Right lobe of liver (tissue), 6 donors: ENCODE data around the gene SFRP5. TPM values are rescaled to one million over a fixed set of nuclear protein-coding genes. Genes with fewer than 3 reads are reported as not detected.

Experiments used
- ATAC-seq, 4 donors: fragments of 200-7000 bp; cut with Tn5 transposase; one replicate each; pipeline ENCODE4 v1.9.1; 2020; ENCODE audit warnings: mild to moderate bottlenecking in 4 of 4, moderate library complexity in 4 of 4
- DNase-seq, 3 donors: peaks; one replicate each; pipeline ENCODE4 v3.0.0-alpha.2; 2020
- H3K27ac ChIP-seq, 3 donors: fragments of 200-600 bp; one replicate each; pipeline ENCODE4 v1.8.0; 2022
- H3K27me3 ChIP-seq, 2 donors: fragments of 200-600 bp; one replicate each; pipeline ENCODE4 v1.8.0; 2022
- H3K36me3 ChIP-seq, 4 donors: fragments of 200-600 bp; sonication (generic) in 1 of 4; one replicate each; pipeline versions ENCODE4 v1.5.1 to v1.8.0; 2017 to 2022; ENCODE audit warnings: control low read depth in 1 of 4
- H3K4me1 ChIP-seq, 4 donors: fragments of 200-600 bp; sonication (generic) in 1 of 4; one replicate each; pipeline versions ENCODE4 v1.5.1 to v1.8.0; 2017 to 2022; ENCODE audit warnings: control low read depth in 1 of 4
- H3K4me3 ChIP-seq, 3 donors: fragments of 200-600 bp; one replicate each; pipeline ENCODE4 v1.8.0; 2022
- H3K9me3 ChIP-seq, 4 donors: fragments of 200-600 bp; sonication (generic) in 1 of 4; one replicate each; pipeline versions ENCODE4 v1.5.1 to v1.8.0; 2017 to 2022; ENCODE audit warnings: control low read depth in 1 of 4
- POLR2A ChIP-seq: fragments of 450-650 bp; IDR thresholded peaks from one replicate; pipeline ENCODE4 v1.6.1; 2017; ENCODE audit warnings: antibody characterized with exemption, mild to moderate bottlenecking
- WGBS: methylation state at CpG from one replicate; pipeline ENCODE4 v1.1.6; 2018; ENCODE audit warnings: low coverage, low lambda C conversion rate; ENCODE audit not compliant: insufficient coverage; ENCODE audit errors: missing lambda C conversion rate; 5-methylcytosine and 5-hydroxymethylcytosine counted together
- intact Hi-C, 2 donors: fragments of 100-400 bp; cut with DNase I; formaldehyde crosslinking; loops; one replicate each; pipeline versions ENCODE4 v1.11.2 to v1.14.1; 2022
- total RNA-seq, 6 experiments: library from RNA; depleted of rRNA in 2 of 6; stranded (reverse); fragments of >200 nt in 2 of 6; fragmentation: NEBNext Ultra II Directional in 3 of 6; extraction: Animal tissue kit (Norgen Biotek cat#: 25700) in 3 of 6; gene quantifications; one replicate each; pipeline versions ENCODE4 v1.1.0 to v1.2.4, GENCODE V29; 2016 to 2023
- TF ChIP-seq, protein P1 (sequence below), 4 donors: fragments of 200-600 bp in 3 of 4; fragments of 450-650 bp in 1 of 4; IDR thresholded peaks; one replicate each; pipeline versions ENCODE4 v1.5.1 to v1.8.0; 2016 to 2022; ENCODE audit warnings: antibody characterized with exemption in 4 of 4, mild to moderate bottlenecking in 2 of 4
- donor health status: DM: no; HTN: yes; CAD: no.
- donor health status: DM: no; HTN: no; CAD: no.
- donor health status: DM: no; HTN: no; CAD: no.
- donor health status: DM: no; HTN: yes; CAD: no.
- donor health status: DM: no; HTN: yes; CAD: no.

The SFRP5 gene
- total RNA-seq, 6 experiments from 2014 or later: 1.6 to 6.6 (median 4.5) TPM

- intact Hi-C loops: no loop called here
- TF ChIP-seq, protein P1, sequence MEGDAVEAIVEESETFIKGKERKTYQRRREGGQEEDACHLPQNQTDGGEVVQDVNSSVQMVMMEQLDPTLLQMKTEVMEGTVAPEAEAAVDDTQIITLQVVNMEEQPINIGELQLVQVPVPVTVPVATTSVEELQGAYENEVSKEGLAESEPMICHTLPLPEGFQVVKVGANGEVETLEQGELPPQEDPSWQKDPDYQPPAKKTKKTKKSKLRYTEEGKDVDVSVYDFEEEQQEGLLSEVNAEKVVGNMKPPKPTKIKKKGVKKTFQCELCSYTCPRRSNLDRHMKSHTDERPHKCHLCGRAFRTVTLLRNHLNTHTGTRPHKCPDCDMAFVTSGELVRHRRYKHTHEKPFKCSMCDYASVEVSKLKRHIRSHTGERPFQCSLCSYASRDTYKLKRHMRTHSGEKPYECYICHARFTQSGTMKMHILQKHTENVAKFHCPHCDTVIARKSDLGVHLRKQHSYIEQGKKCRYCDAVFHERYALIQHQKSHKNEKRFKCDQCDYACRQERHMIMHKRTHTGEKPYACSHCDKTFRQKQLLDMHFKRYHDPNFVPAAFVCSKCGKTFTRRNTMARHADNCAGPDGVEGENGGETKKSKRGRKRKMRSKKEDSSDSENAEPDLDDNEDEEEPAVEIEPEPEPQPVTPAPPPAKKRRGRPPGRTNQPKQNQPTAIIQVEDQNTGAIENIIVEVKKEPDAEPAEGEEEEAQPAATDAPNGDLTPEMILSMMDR (IDR thresholded peaks at IDR 0.05): no peak
- TF ChIP-seq POLR2A: no peak
- ATAC-seq (peak; percentile 40 to 54 (median 51)), DNase-seq (no peak)
- Histone ChIP-seq H3K27me3 (no peaks in the 10 kb centered on the region), H3K27ac (no peak overlapping the region), H3K4me3 (no peak overlapping the region), H3K9me3 (no peaks in the 10 kb centered on the region), H3K4me1 (peaks cover 0 to 5% (median 0%) of the 10 kb centered on the region in 4 donors), H3K36me3 (no peaks in the 10 kb centered on the region)
- 42% methylated on average over 5 of the region's 10 CpGs for WGBS
Measured at GRCh38 chr10:97774811-97775294, 3.1 kb upstream of the SFRP5 start.

- no peak for ATAC-seq
- Histone ChIP-seq H3K27ac (no peak overlapping the region), H3K4me3 (no peak overlapping the region), H3K36me3 (no peaks in the 10 kb centered on the region), H3K9me3 (no peaks in the 10 kb centered on the region), H3K27me3 (no peaks in the 10 kb centered on the region), H3K4me1 (peaks cover 0 to 5% (median 0%) of the 10 kb centered on the region in 4 donors)
- 50% methylated on average over 1 of the region's 1 CpG for WGBS
- DNase-seq: no peak
- intact Hi-C loops: no loop called here
- TF ChIP-seq POLR2A: no peak
- TF ChIP-seq, protein P1 (IDR thresholded peaks at IDR 0.05): no peak
Measured at GRCh38 chr10:97773096-97773495, 1.3 kb upstream of the SFRP5 start.

GRCh38 chr10:97771055-97771891, 526 bp downstream of the SFRP5 start:
- peak in 2 of 4 donors; percentile 17 to 26 for ATAC-seq
- H3K27me3 ChIP-seq: no peaks in the 10 kb centered on the region
- WGBS: 0% methylated on average over 29 of the region's 90 CpGs

DNA sequence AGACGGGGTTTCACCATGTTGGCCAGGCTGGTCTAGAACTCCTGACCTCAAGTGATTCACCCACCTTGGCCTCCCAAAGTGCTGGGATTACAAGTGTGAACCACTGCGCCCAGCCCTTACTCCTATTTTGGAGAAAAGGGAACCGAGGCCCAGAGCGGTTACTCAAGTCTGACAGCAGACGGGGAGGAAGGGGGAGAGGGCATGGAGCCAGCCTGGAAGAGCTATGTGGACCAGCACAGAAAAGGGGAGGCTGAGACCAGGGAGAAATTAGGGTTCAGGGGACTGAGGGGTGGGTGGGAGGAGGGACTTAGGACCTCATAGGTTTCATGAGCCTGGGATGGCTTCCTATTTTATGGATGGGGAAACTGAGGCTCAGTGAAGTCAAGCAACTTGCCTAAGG, 1.5 kb downstream of the SFRP5 start:
- no peaks in the 10 kb centered on the region for H3K27me3 ChIP-seq
- TF ChIP-seq POLR2A: no peak
- TF ChIP-seq, protein P1 (IDR thresholded peaks at IDR 0.05): no peak
- intact Hi-C loops: no loop called here
- 56% methylated on average over 5 of the region's 5 CpGs for WGBS
- H3K9me3 ChIP-seq: no peaks in the 10 kb centered on the region
- ATAC-seq: no peak
- peaks cover 0 to 5% (median 0%) of the 10 kb centered on the region in 4 donors for H3K4me1 ChIP-seq
- no peak overlapping the region for H3K4me3 ChIP-seq
- H3K27ac ChIP-seq: no peak overlapping the region
- no peak for DNase-seq
- no peaks in the 10 kb centered on the region for H3K36me3 ChIP-seq

More at GRCh38 chr10:97771055-97771891, 526 bp downstream of the SFRP5 start:
- Histone ChIP-seq H3K27ac (no peak overlapping the region), H3K4me3 (peak overlapping the region in 1 of 3 donors; percentile 27), H3K36me3 (no peaks in the 10 kb centered on the region), H3K9me3 (no peaks in the 10 kb centered on the region), H3K4me1 (peaks cover 0 to 5% (median 0%) of the 10 kb centered on the region in 4 donors)
- no peak for TF ChIP-seq POLR2A
- TF ChIP-seq, protein P1 (IDR thresholded peaks at IDR 0.05): no peak
- DNase-seq: no peak
- intact Hi-C loops: no loop called here
